Lower lobe of right lung (tissue), 2 donors: ENCODE data around the gene TMEM101. TPM values are rescaled to one million over a fixed set of nuclear protein-coding genes. Genes with fewer than 3 reads are reported as not detected.

Experiments
- ATAC-seq, 2 donors: fragments of 200-7000 bp; cut with Tn5 transposase; one replicate each; pipeline ENCODE4 v1.9.1; 2020 to 2022; ENCODE audit warnings: mild to moderate bottlenecking in 2 of 2, moderate library complexity in 2 of 2
- DNase-seq: peaks from one replicate; pipeline ENCODE4 v3.0.0-alpha.2; 2020
- H3K27ac ChIP-seq: fragments of 200-600 bp; one replicate; pipeline ENCODE4 v1.8.0; 2022
- H3K27me3 ChIP-seq: fragments of 200-600 bp; one replicate; pipeline ENCODE4 v1.8.0; 2022; ENCODE audit warnings: low read depth
- H3K36me3 ChIP-seq: fragments of 200-600 bp; one replicate; pipeline ENCODE4 v1.8.0; 2022; ENCODE audit warnings: mild to moderate bottlenecking
- H3K4me1 ChIP-seq: fragments of 200-600 bp; one replicate; pipeline ENCODE4 v1.8.0; 2022
- H3K4me3 ChIP-seq: fragments of 200-600 bp; one replicate; pipeline ENCODE4 v1.8.0; 2022; ENCODE audit warnings: mild to moderate bottlenecking
- H3K9me3 ChIP-seq: fragments of 200-600 bp; one replicate; pipeline ENCODE4 v1.8.0; 2022
- CTCF ChIP-seq: fragments of 200-600 bp; IDR thresholded peaks from one replicate; pipeline ENCODE4 v1.8.0; 2022; ENCODE audit warnings: antibody characterized with exemption, mild to moderate bottlenecking
- intact Hi-C: fragments of 100-400 bp; cut with DNase I; formaldehyde crosslinking; loops from one replicate; pipeline ENCODE4 v1.11.0; 2022
- total RNA-seq: library from RNA; stranded (reverse); fragmentation: NEBNext Ultra II Directional; extraction: Animal tissue kit (Norgen Biotek cat#: 25700); gene quantifications from one replicate; pipeline ENCODE4 v1.2.1, GENCODE V29; 2021
- donor health status: DM: no; HTN: yes; CAD: no; lungs with severe emphysema.

TMEM101 gene
- total RNA-seq, 1 donor from 2014 or later = 28.4 TPM

DNA sequence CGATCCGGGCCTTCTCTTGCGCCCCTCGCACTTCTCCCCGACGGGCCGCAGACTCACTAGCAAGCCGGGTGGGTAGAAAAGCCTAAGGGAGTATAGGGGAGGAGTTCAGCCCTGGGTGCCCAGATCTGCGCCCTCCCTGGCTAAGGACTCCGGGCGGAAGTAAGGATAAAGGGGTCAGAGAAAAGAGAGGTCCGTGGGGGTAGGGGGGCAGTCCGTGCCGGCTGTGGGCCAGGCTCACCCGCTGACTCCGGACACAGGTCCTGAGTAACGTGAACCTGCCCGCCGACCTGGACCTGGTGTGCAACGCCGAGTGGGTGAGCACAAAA lies 8.5 kb downstream of the TMEM101 start:
- H3K27me3 ChIP-seq = peaks cover 23% of the 10 kb centered on the region
- no peaks in the 10 kb centered on the region for H3K9me3 ChIP-seq
- H3K4me1 ChIP-seq = peaks cover 38% of the 10 kb centered on the region
- DNase-seq (no peak), ATAC-seq (peak; percentile 2 to 5)
- peak overlapping the region; percentile 59 for H3K27ac ChIP-seq
- no peak for TF ChIP-seq CTCF
- H3K36me3 ChIP-seq = peaks cover 16% of the 10 kb centered on the region
- peak overlapping the region; percentile 58 for H3K4me3 ChIP-seq
- intact Hi-C loops = no loop called here

GRCh38 chr17:44005527-44006271 lies 9.1 kb downstream of the TMEM101 start:
- H3K9me3 ChIP-seq = no peaks in the 10 kb centered on the region
- H3K27ac ChIP-seq = peak overlapping the region; percentile 59
- H3K36me3 ChIP-seq = peaks cover 11% of the 10 kb centered on the region
- peaks cover 38% of the 10 kb centered on the region for H3K4me1 ChIP-seq
- peak overlapping the region; percentile 58 for H3K4me3 ChIP-seq
- ATAC-seq = peak; percentile 74 to 75
- intact Hi-C loops = no loop called here
- TF ChIP-seq CTCF = peak; percentile 36
- peak; percentile 75 for DNase-seq
- H3K27me3 ChIP-seq = peaks cover 23% of the 10 kb centered on the region

DNA sequence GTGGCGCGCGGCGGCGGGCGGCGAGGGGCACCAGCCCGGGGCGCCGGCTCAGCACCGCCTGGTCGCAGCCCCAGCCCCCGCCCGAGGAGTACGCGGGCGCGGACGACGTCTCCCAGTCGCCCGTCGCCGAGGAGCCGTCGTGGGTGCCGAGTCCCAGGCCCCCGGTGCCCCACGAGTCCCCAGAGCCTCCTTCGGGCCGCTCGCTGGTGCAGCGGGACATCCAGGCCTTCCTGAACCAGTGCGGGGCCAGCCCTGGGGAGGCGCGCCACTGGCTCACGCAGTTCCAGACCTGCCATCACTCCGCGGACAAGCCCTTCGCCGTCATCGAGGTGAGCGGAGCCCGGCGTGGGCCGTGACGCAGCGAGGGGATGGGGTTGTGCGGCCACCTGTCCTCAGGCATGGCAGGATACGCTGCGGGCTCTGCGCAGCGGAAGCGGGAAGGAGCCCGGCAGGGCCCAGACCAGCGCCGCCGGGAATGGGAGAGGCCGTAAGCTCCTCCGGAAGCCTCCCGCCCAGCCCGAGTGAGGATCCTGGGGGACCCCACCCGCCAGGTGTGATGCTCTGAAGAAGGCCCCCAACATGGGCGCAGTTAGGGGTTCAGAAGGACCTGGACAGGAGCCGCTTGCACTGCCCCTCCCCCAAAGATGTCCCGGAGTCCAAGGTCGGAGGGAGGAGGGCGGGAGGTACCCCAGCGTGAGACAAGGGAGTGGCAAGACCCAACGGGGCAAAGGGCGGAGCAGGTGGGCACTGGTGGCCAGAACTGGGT lies 9.8 kb downstream of the TMEM101 start:
- Histone ChIP-seq H3K27me3 (peaks cover 23% of the 10 kb centered on the region), H3K27ac (peak overlapping the region; percentile 59)
- peak; percentile 3 to 28 for ATAC-seq

GRCh38 chr17:44004077-44004760 lies 10.5 kb downstream of the TMEM101 start, which contains the start of gene NAGS:
Gene NAGS, plus strand, starts transcription at chr17:44004622. Its CDS starts 42 bp downstream, at chr17:44004664.
- DNase-seq (peak; percentile 67), ATAC-seq (peak; percentile 4 to 20)
- intact Hi-C loops = no loop called here
- no peaks in the 10 kb centered on the region for H3K9me3 ChIP-seq
- peak within 1 kb of the TSS; percentile 59 for H3K27ac ChIP-seq
- no peak for TF ChIP-seq CTCF
- peaks cover 2% of the 10 kb centered on the region for H3K36me3 ChIP-seq
- H3K27me3 ChIP-seq = peaks cover 23% of the 10 kb centered on the region
- H3K4me1 ChIP-seq = peaks cover 38% of the 10 kb centered on the region
- H3K4me3 ChIP-seq = peak within 1 kb of the TSS; percentile 58

More for the DNA sequence above, 9.8 kb downstream of the TMEM101 start:
- Histone ChIP-seq H3K36me3 (peaks cover 5% of the 10 kb centered on the region), H3K9me3 (no peaks in the 10 kb centered on the region), H3K4me3 (peak overlapping the region; percentile 58), H3K4me1 (peaks cover 38% of the 10 kb centered on the region)
- TF ChIP-seq CTCF = no peak
- intact Hi-C loops = no loop called here
- peak; percentile 61 for DNase-seq

- DNase-seq (no peak), ATAC-seq (no peak)
- Histone ChIP-seq H3K27me3 (peaks cover 23% of the 10 kb centered on the region), H3K4me1 (peaks cover 24% of the 10 kb centered on the region), H3K4me3 (no peak overlapping the region), H3K36me3 (no peaks in the 10 kb centered on the region), H3K27ac (no peak overlapping the region), H3K9me3 (no peaks in the 10 kb centered on the region)
- intact Hi-C loops = no loop called here
- no peak for TF ChIP-seq CTCF
Measured at GRCh38 chr17:44002141-44002848, 12.5 kb downstream of the TMEM101 start.
